ENCODE data around the gene SSBP2.

Gene SSBP2

GRCh38 chr5:81739291-81739690, 11.6 kb downstream of the SSBP2 start:
- TF ChIP-seq MAX (IDR thresholded peaks at IDR 0.05), result no peak

- no peak for TF ChIP-seq TCF12 (IDR thresholded peaks at IDR 0.05; ENCODE audit: low read depth)
- TF ChIP-seq ZBTB7A (IDR thresholded peaks at IDR 0.05; ENCODE audit: low read depth), result no peak
- no peak for TF ChIP-seq FOXM1 (IDR thresholded peaks at IDR 0.05; ENCODE audit: borderline replicate concordance, low read depth)
- TF ChIP-seq USF1 (IDR thresholded peaks at IDR 0.05), result no peak
- TF ChIP-seq RAD21 (IDR thresholded peaks at IDR 0.05; ENCODE audit: low read depth), result no peak
- TF ChIP-seq EGR1 (IDR thresholded peaks at IDR 0.05), result no peak
- no peak for TF ChIP-seq CREB1 (IDR thresholded peaks at IDR 0.05; ENCODE audit: low read depth)
- TF ChIP-seq TAF1 (IDR thresholded peaks at IDR 0.05; ENCODE audit: low read depth), result no peak
- TF ChIP-seq NFIC (IDR thresholded peaks at IDR 0.05), result no peak
- TF ChIP-seq EP300 (IDR thresholded peaks at IDR 0.05; ENCODE audit: borderline replicate concordance), result no peak
- TF ChIP-seq TEAD4 (IDR thresholded peaks at IDR 0.05), result no peak
- TF ChIP-seq YY1 (IDR thresholded peaks at IDR 0.05; ENCODE audit: low read depth), result no peak
- no peak for TF ChIP-seq MAX (IDR thresholded peaks at IDR 0.05)
- TF ChIP-seq REST (IDR thresholded peaks at IDR 0.05; ENCODE audit: low read depth), result no peak
- no peak for TF ChIP-seq CEBPB (IDR thresholded peaks at IDR 0.05)
Observed at GRCh38 chr5:81729276-81729675, 21.6 kb downstream of the SSBP2 start.

GRCh38 chr5:81728301-81728700, 22.6 kb downstream of the SSBP2 start:
- TF ChIP-seq RAD21 (IDR thresholded peaks at IDR 0.05; ENCODE audit: low read depth), result no peak
- TF ChIP-seq EP300 (IDR thresholded peaks at IDR 0.05; ENCODE audit: borderline replicate concordance), result no peak
- TF ChIP-seq USF1 (IDR thresholded peaks at IDR 0.05), result no peak
- no peak for TF ChIP-seq CEBPB (IDR thresholded peaks at IDR 0.05)
- TF ChIP-seq EGR1 (IDR thresholded peaks at IDR 0.05), result no peak

- TF ChIP-seq EP300 (IDR thresholded peaks at IDR 0.05; ENCODE audit: borderline replicate concordance), result no peak
- no peak for TF ChIP-seq RAD21 (IDR thresholded peaks at IDR 0.05; ENCODE audit: low read depth)
- TF ChIP-seq MAX (IDR thresholded peaks at IDR 0.05), result no peak
Observed at GRCh38 chr5:81726297-81726696, 24.6 kb downstream of the SSBP2 start.

- no peak for TF ChIP-seq CEBPB (IDR thresholded peaks at IDR 0.05)
- no peak for TF ChIP-seq TEAD4 (IDR thresholded peaks at IDR 0.05)
- no peak for TF ChIP-seq EGR1 (IDR thresholded peaks at IDR 0.05)
- no peak for TF ChIP-seq REST (IDR thresholded peaks at IDR 0.05; ENCODE audit: low read depth)
- TF ChIP-seq TAF1 (IDR thresholded peaks at IDR 0.05; ENCODE audit: low read depth), result no peak
- TF ChIP-seq USF1 (IDR thresholded peaks at IDR 0.05), result no peak
- TF ChIP-seq YY1 (IDR thresholded peaks at IDR 0.05; ENCODE audit: low read depth), result no peak
- TF ChIP-seq CREB1 (IDR thresholded peaks at IDR 0.05; ENCODE audit: low read depth), result no peak
- TF ChIP-seq EP300 (IDR thresholded peaks at IDR 0.05; ENCODE audit: borderline replicate concordance), result no peak
- no peak for TF ChIP-seq RAD21 (IDR thresholded peaks at IDR 0.05; ENCODE audit: low read depth)
- TF ChIP-seq MAX (IDR thresholded peaks at IDR 0.05), result no peak
- TF ChIP-seq FOXM1 (IDR thresholded peaks at IDR 0.05; ENCODE audit: borderline replicate concordance, low read depth), result no peak
- no peak for TF ChIP-seq NFIC (IDR thresholded peaks at IDR 0.05)
- no peak for TF ChIP-seq TCF12 (IDR thresholded peaks at IDR 0.05; ENCODE audit: low read depth)
- no peak for TF ChIP-seq ZBTB7A (IDR thresholded peaks at IDR 0.05; ENCODE audit: low read depth)
Observed at GRCh38 chr5:81724571-81724970, 26.3 kb downstream of the SSBP2 start.

GRCh38 chr5:81724108-81724507, 26.8 kb downstream of the SSBP2 start:
- TF ChIP-seq YY1 (IDR thresholded peaks at IDR 0.05; ENCODE audit: low read depth), result no peak
- TF ChIP-seq TCF12 (IDR thresholded peaks at IDR 0.05; ENCODE audit: low read depth), result no peak
- TF ChIP-seq ZBTB7A (IDR thresholded peaks at IDR 0.05; ENCODE audit: low read depth), result no peak
- TF ChIP-seq NFIC (IDR thresholded peaks at IDR 0.05), result no peak
- no peak for TF ChIP-seq REST (IDR thresholded peaks at IDR 0.05; ENCODE audit: low read depth)
- TF ChIP-seq USF1 (IDR thresholded peaks at IDR 0.05), result no peak
- TF ChIP-seq TAF1 (IDR thresholded peaks at IDR 0.05; ENCODE audit: low read depth), result no peak
- no peak for TF ChIP-seq FOXM1 (IDR thresholded peaks at IDR 0.05; ENCODE audit: borderline replicate concordance, low read depth)
- TF ChIP-seq TEAD4 (IDR thresholded peaks at IDR 0.05), result no peak
- TF ChIP-seq RAD21 (IDR thresholded peaks at IDR 0.05; ENCODE audit: low read depth), result no peak
- TF ChIP-seq CREB1 (IDR thresholded peaks at IDR 0.05; ENCODE audit: low read depth), result no peak
- no peak for TF ChIP-seq CEBPB (IDR thresholded peaks at IDR 0.05)
- TF ChIP-seq MAX (IDR thresholded peaks at IDR 0.05), result no peak
- TF ChIP-seq EGR1 (IDR thresholded peaks at IDR 0.05), result no peak
- no peak for TF ChIP-seq EP300 (IDR thresholded peaks at IDR 0.05; ENCODE audit: borderline replicate concordance)

Measured in Ishikawa (cell line).